Gastrocnemius medialis (tissue), 4 donors: Measurements from ENCODE around the gene DPCD. TPM values are rescaled to one million over a fixed set of nuclear protein-coding genes. Genes with fewer than 3 reads are reported as not detected.
A peak's percentile ranks its signal among the peaks of the same experiment; 100 is the strongest.

Source experiments
- ATAC-seq, 2 donors: fragments of 150-250 bp; one replicate each; pipeline ENCODE4 v1.9.1; 2016
- DNase-seq, 2 donors: peaks; one replicate each; pipeline ENCODE4 v3.0.0-alpha.2; 2019
- H3K27ac ChIP-seq, 4 donors: fragments of 200-600 bp; sonication (generic); 1 replicate in 1 of 4; 2 replicates in 3 of 4; pipeline ENCODE4 v1.5.1; 2016 to 2018; ENCODE audit warnings: mild to moderate bottlenecking in 2 of 4, moderate library complexity in 1 of 4
- H3K27me3 ChIP-seq, 3 donors: fragments of 200-600 bp; sonication (generic) in 2 of 3; 1 replicate in 1 of 3; 2 replicates in 2 of 3; pipeline versions ENCODE4 v1.5.1 to v1.6.0; 2016 to 2019; ENCODE audit warnings: mild to moderate bottlenecking in 1 of 3, moderate library complexity in 1 of 3
- H3K36me3 ChIP-seq, 2 donors: fragments of 200-600 bp; sonication (generic) in 1 of 2; one replicate each; pipeline ENCODE4 v1.5.1; 2017 to 2018
- H3K4me1 ChIP-seq, 2 donors: fragments of 200-600 bp; sonication (generic) in 1 of 2; one replicate each; pipeline ENCODE4 v1.5.1; 2016 to 2017; ENCODE audit warnings: mild to moderate bottlenecking in 2 of 2
- H3K4me3 ChIP-seq, 4 donors: fragments of 200-600 bp; sonication (generic) in 3 of 4; 1 replicate in 1 of 4; 2 replicates in 3 of 4; pipeline ENCODE4 v1.5.1; 2016 to 2019; ENCODE audit warnings: mild to moderate bottlenecking in 2 of 4
- H3K9me3 ChIP-seq, 3 donors: fragments of 200-600 bp; sonication (generic) in 2 of 3; 1 replicate in 1 of 3; 2 replicates in 2 of 3; pipeline ENCODE4 v1.5.1; 2016 to 2019
- POLR2A ChIP-seq, 2 donors: fragments of 450-650 bp; IDR thresholded peaks; one replicate each; pipeline ENCODE4 v1.6.1; 2017; ENCODE audit warnings: antibody characterized with exemption in 2 of 2, mild to moderate bottlenecking in 2 of 2, moderate library complexity in 2 of 2
- in situ Hi-C, 4 donors: fragments of 200-750 bp; cut with MboI; loops; one replicate each; pipeline versions ENCODE4 v1.15.0 to v1.8.0; 2017; ENCODE audit warnings: low sequenced_read_pairs in 4 of 4
- intact Hi-C: fragments of 100-400 bp; cut with DNase I; formaldehyde crosslinking; loops from one replicate; pipeline ENCODE4 v1.15.1; 2023; ENCODE audit warnings: low total_unique reads
- total RNA-seq, 4 donors: library from RNA; depleted of rRNA; stranded (reverse); fragments of >200 nt; gene quantifications; one replicate each; pipeline versions ENCODE4 v1.1.0 to v1.2.3, GENCODE V29; 2016
- TF ChIP-seq, protein P1 (sequence below), 5 experiments: fragments of 450-650 bp in 3 of 5; fragments of 200-600 bp in 2 of 5; sonication (generic) in 2 of 5; IDR thresholded peaks in 4 of 5; conservative IDR thresholded peaks in 1 of 5; 1 replicate in 4 of 5; 2 replicates in 1 of 5; pipeline ENCODE4 v1.5.1; 2016 to 2019; ENCODE audit warnings: antibody characterized with exemption in 5 of 5, mild to moderate bottlenecking in 3 of 5, moderate library complexity in 3 of 5

DPCD gene
- total RNA-seq, 4 donors from 2014 or later, result 17.8 to 38.4 (median 22.9) TPM

GRCh38 chr10:101602761-101603398 is 14.8 kb downstream of the DPCD start:
- intact Hi-C loops (loop anchor here (1.0 to 10.0 kb wide), 2 partner anchors 92 to 178 kb away; partner anchors contain the start of gene FBXW4), in situ Hi-C loops (loop anchor here in 2 of 4 donors (10.0 kb wide), 2 partner anchors 182 to 402 kb away; partner anchors contain the start of gene NPM3 (in 2 of the 2))
- H3K27ac ChIP-seq, result no peak overlapping the region
- no peak overlapping the region for H3K4me3 ChIP-seq
- no peaks in the 10 kb centered on the region for H3K36me3 ChIP-seq
- H3K4me1 ChIP-seq, result no peaks in the 10 kb centered on the region
- ATAC-seq (peak; percentile 84 to 85), DNase-seq (peak; percentile 18 to 61)
- H3K9me3 ChIP-seq, result no peaks in the 10 kb centered on the region
- no peak for TF ChIP-seq POLR2A (IDR thresholded peaks at IDR 0.05)
- TF ChIP-seq, protein P1, sequence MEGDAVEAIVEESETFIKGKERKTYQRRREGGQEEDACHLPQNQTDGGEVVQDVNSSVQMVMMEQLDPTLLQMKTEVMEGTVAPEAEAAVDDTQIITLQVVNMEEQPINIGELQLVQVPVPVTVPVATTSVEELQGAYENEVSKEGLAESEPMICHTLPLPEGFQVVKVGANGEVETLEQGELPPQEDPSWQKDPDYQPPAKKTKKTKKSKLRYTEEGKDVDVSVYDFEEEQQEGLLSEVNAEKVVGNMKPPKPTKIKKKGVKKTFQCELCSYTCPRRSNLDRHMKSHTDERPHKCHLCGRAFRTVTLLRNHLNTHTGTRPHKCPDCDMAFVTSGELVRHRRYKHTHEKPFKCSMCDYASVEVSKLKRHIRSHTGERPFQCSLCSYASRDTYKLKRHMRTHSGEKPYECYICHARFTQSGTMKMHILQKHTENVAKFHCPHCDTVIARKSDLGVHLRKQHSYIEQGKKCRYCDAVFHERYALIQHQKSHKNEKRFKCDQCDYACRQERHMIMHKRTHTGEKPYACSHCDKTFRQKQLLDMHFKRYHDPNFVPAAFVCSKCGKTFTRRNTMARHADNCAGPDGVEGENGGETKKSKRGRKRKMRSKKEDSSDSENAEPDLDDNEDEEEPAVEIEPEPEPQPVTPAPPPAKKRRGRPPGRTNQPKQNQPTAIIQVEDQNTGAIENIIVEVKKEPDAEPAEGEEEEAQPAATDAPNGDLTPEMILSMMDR (IDR thresholded peaks at IDR 0.05 in 4 of 5, conservative IDR thresholded peaks at IDR 0.05 in 1 of 5), result peak; percentile 68 to 87 (median 80)
- H3K27me3 ChIP-seq, result no peaks in the 10 kb centered on the region

DNA sequence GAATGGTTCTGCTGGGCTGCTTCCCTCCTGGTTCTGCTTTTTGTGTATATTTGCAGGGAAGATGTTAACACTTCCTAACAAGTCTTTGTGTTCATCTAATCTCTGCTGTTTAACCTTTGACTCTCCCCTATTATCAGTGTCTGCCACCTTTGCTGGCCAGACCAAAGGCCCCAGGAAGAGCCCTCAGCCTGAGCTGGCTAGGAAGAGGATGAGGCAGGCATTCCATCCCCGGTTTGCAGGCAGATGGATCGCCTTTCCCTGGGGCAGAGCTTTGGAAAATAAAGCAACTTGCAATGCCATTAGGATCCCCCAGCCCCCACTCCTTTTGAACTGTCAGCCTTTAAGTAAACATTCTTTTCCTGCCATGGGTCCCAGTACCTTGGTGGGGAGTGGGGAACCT is 19.0 kb downstream of the DPCD start:
- Histone ChIP-seq H3K4me3 (no peak overlapping the region), H3K36me3 (peaks cover 0 to 31% of the 10 kb centered on the region in 2 donors), H3K27me3 (no peaks in the 10 kb centered on the region), H3K4me1 (no peaks in the 10 kb centered on the region), H3K27ac (no peak overlapping the region), H3K9me3 (no peaks in the 10 kb centered on the region)
- in situ Hi-C loops (loop anchor here in 2 of 4 donors (10.0 kb wide), 2 partner anchors 178 to 398 kb away; partner anchors contain the start of gene NPM3 (in 2 of the 2)), intact Hi-C loops (loop anchor here (10.0 kb wide), 1 partner anchor 88 kb away; the partner anchor contains the start of gene FBXW4)
- ATAC-seq, result no peak
- no peak for DNase-seq
- no peak for TF ChIP-seq POLR2A (IDR thresholded peaks at IDR 0.05)
- TF ChIP-seq, protein P1 (IDR thresholded peaks at IDR 0.05 in 4 of 5, conservative IDR thresholded peaks at IDR 0.05 in 1 of 5), result no peak

DNA sequence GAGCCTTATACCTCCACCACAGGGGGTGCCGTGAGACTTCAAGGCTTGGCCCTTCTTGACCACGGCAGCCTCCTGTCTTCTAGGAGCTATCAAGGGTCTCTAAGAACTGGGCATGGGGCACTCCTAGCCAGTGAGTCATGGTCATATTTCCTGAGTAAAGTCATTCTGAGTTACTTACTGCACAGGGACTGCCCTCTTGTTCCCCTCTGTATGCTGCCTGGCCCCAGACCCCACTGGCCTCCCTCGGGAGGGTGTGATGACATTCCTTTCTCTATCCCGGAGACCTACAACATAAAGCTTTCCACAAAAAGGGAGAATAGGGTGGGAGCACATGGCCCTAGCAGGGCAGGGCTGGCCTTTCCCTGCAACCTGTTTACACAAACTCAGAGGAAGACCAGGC is 21.4 kb downstream of the DPCD start:
- peak in 1 of 2 donors; percentile 1 for DNase-seq
- TF ChIP-seq POLR2A (IDR thresholded peaks at IDR 0.05), result no peak
- TF ChIP-seq, protein P1 (IDR thresholded peaks at IDR 0.05 in 4 of 5, conservative IDR thresholded peaks at IDR 0.05 in 1 of 5), result no peak
- in situ Hi-C loops, result loop anchor here in 2 of 4 donors (10.0 kb wide), 2 partner anchors 175 to 395 kb away; partner anchors contain the start of gene NPM3 (in 2 of the 2)

GRCh38 chr10:101611096-101611905 is 23.2 kb downstream of the DPCD start:
- intact Hi-C loops (no loop called here), in situ Hi-C loops (no loop called here)
- Histone ChIP-seq H3K9me3 (no peaks in the 10 kb centered on the region), H3K36me3 (peaks cover 0 to 34% of the 10 kb centered on the region in 2 donors), H3K4me1 (no peaks in the 10 kb centered on the region), H3K4me3 (no peak overlapping the region), H3K27ac (no peak overlapping the region), H3K27me3 (no peaks in the 10 kb centered on the region)
- DNase-seq (no peak), ATAC-seq (no peak)
- TF ChIP-seq, protein P1 (IDR thresholded peaks at IDR 0.05 in 4 of 5, conservative IDR thresholded peaks at IDR 0.05 in 1 of 5), result no peak
- no peak for TF ChIP-seq POLR2A (IDR thresholded peaks at IDR 0.05)

More for the DNA sequence above, 21.4 kb downstream of the DPCD start:
- Histone ChIP-seq H3K9me3 (no peaks in the 10 kb centered on the region), H3K27ac (no peak overlapping the region), H3K4me3 (no peak overlapping the region), H3K4me1 (no peaks in the 10 kb centered on the region), H3K36me3 (peaks cover 0 to 31% of the 10 kb centered on the region in 2 donors), H3K27me3 (no peaks in the 10 kb centered on the region)
- intact Hi-C loops, result loop anchor here (10.0 kb wide), 1 partner anchor 85 kb away; the partner anchor contains the start of gene FBXW4
- ATAC-seq, result no peak
